Right lobe of liver (tissue), 4 donors: Measurements from ENCODE around the gene ST14.

Experiments used
- CTCF ChIP-seq, 4 donors: fragments of 200-600 bp in 3 of 4; fragments of 450-650 bp in 1 of 4; IDR thresholded peaks; one replicate each; pipeline versions ENCODE4 v1.5.1 to v1.8.0; 2016 to 2022; ENCODE audit warnings: antibody characterized with exemption in 4 of 4, mild to moderate bottlenecking in 2 of 4
- POLR2A ChIP-seq: fragments of 450-650 bp; IDR thresholded peaks from one replicate; pipeline ENCODE4 v1.6.1; 2017; ENCODE audit warnings: antibody characterized with exemption, mild to moderate bottlenecking
- donor health status: DM: no; HTN: no; CAD: no.
- donor health status: DM: no; HTN: no; CAD: no.
- donor health status: DM: no; HTN: yes; CAD: no.

DNA sequence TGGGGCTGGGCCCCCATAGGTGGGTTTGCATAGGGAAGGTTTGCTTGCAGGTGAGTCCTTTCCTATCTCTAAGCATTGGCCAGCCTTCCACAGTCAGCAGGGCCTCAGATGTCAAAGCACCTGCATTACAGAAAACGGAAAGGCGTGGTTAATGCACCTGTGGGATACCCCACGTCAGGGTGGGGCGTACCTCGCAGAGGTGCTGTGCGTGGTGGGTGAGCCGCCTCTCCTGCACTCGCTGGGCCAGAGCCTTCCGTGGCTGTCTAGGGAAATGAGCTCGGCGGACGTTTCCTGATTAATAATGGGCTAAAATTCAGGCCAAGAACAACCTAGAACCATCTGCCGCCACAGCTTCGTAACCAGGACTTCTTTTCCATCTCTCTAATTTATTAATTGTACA lies 32.3 kb downstream of the ST14 start:
- no peak for TF ChIP-seq CTCF (IDR thresholded peaks at IDR 0.05)
- TF ChIP-seq POLR2A = no peak
